GM20431 (cell line): ENCODE results near the gene ZNF804A.
"Not testable (repeated sequence)": the region's sequence is repeated elsewhere in the genome, so short reads cannot be mapped to it uniquely, and the experiment has no call there.

Source experiments
- in situ Hi-C: fragments of 300-500 bp; cut with MseI, MboI; formaldehyde crosslinking; loops from one replicate; pipeline ENCODE4 v1.15.0; 2020; ENCODE audit warnings: low sequenced_read_pairs; ENCODE audit not compliant: unreplicated experiment

The ZNF804A gene

GRCh38 chr2:184793176-184793575 is 194.8 kb downstream of the ZNF804A start:
- in situ Hi-C loops: no loop called here

- in situ Hi-C loops: no loop called here
These were observed 201.1 kb downstream of the ZNF804A start for GRCh38 chr2:184799379-184799778.

DNA sequence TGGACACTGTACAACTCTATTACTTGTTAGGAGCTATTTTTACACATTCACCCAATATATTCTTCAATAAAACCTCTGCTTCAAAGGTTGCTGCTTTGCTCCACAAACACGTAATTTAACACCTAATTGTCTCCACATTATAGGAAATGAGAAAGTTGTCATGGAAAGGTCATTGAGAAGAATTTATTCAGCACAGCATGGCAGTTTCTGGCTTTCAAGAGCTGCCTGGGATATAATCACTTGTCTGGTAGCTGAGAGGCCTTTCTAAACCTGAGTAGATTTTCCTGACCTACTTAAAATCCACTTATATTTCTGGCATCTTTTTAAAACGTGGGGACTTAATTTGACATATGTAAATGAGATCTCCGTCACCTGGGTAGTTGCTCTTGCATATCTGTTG is 216.1 kb downstream of the ZNF804A start:
- in situ Hi-C loops: no loop called here

DNA sequence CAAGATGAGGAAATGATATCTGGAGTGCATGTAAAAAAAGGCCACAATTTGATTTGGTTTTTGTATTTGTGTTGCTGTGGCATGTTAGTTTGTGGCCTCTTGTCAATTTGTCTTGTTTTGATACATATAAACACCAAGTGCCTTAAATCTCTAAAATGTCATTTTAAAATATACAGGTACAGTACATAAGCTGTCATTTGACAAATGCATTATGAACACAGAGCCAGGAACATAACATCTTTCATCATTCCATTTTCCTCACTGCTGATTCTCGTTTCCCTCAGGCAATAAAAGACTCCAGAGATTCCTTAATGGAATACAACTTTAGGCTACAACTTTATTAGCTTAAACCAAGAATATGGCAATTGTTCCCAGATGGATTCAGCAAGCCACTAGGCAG is 217.5 kb downstream of the ZNF804A start:
- in situ Hi-C loops: no loop called here

GRCh38 chr2:184824597-184824996 is 226.3 kb downstream of the ZNF804A start:
- in situ Hi-C loops: no loop called here

GRCh38 chr2:184830531-184830930 is 232.2 kb downstream of the ZNF804A start:
- in situ Hi-C loops: no loop called here

DNA sequence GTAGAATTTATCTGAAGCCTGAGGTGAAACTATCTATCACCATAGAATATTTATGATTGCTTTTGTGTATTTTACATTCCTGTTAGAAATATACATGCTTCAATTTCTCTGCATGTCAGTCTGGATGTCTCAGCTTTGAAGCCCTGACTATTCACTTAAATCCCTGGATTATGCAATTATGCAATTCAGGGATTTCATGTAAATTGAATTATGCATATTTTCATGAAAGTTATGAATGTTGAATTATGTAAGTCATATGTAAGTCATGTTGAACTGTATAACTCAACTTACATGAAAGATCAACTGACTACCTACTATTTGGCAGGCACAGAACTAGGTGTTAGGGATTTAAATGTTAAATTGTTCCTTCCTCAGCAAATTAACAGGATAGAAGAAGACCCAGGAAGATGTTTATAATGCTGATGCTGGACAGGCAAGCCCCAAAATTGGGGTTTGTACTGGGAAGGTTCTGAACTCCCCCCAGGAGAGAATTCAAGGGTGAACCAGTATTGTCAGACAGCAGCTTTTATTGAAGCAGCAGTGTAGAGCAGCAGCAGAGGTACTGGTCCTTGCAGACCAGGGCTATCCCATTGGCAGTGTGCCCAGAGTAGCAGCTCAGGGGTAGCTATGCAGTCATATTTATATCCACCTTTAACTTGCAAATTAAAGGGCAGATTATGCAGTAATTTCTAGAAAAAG is 236.5 kb downstream of the ZNF804A start:
- in situ Hi-C loops: no loop called here

- in situ Hi-C loops: no loop called here
These were observed 237.0 kb downstream of the ZNF804A start for GRCh38 chr2:184835398-184835715.

DNA sequence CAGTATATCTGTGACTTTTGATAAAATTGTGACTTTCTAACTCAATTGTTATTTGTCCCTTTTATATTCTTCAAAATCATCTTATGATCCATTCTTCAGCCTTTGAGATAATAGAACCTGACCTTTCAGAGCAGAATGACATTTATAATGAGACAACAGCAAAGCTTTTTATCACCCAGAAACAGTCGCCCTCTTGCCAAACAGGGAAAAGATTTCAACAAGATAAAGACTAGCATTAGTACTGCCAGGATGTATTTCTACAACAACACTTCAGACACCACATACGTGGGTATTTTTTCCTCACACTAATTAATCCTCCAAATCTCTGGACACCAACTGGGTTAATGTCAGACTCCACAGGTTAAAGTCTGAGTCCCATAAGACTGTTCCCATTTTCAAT is 249.0 kb downstream of the ZNF804A start:
- in situ Hi-C loops: no loop called here

GRCh38 chr2:184849516-184849915 is 251.2 kb downstream of the ZNF804A start:
- in situ Hi-C loops: no loop called here

DNA sequence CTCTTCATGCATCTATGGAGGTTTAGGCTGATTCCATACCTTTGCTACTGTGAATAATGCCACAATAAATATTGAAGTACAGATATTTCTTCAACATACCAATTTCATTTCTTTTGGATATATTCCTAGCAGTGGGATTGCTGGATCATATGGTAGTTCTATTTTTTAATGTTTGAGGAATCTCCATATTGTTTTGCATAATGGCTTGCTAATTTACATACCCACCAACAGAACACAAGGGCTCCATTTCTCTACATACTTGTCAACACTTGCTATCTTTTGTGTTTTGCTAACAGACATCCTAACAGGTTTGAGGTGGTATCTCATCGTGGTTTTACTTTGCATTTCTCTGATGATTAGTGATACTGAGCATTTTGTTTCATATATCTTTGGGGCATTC is 253.2 kb downstream of the ZNF804A start:
- in situ Hi-C loops: no loop called here

DNA sequence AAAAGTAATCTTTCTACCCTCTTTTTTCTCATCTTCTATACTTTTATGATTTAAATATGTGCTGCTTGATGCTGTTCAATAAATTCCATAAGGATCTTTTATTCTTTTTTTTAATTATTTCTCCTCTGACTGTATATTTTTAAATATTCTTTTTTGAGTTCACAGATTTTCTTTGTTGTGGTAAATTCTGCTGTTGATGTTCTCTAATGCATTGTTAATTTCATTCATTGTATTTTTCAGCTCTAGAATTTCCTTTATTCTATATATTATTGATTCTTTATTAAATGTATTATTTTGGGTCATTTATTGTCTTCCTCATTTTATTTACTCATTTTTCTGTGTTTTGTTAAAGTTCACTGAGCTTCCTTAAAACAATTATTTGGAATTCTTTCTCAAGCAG is 260.9 kb downstream of the ZNF804A start:
- in situ Hi-C loops: no loop called here

DNA sequence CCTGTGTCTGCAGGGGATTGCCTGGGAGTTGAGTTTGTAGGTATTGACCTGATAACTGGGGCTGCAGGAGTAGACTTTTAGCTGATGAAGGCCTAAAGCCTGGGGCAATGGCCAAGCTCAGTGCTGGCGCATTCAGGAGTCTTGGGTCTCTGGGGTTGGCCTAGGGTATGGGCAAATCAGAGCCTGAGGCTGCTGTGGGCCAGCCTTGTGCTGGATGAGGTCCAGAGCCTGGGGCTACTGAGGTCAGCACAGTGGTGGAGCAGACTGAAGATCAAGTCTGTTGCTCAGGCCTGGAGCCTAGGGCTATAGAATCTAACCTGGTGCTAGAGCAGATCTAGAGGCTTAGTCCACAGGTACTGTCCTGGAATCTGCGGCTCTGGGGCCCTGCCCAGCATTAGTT is 262.4 kb downstream of the ZNF804A start:
- in situ Hi-C loops: no loop called here

DNA sequence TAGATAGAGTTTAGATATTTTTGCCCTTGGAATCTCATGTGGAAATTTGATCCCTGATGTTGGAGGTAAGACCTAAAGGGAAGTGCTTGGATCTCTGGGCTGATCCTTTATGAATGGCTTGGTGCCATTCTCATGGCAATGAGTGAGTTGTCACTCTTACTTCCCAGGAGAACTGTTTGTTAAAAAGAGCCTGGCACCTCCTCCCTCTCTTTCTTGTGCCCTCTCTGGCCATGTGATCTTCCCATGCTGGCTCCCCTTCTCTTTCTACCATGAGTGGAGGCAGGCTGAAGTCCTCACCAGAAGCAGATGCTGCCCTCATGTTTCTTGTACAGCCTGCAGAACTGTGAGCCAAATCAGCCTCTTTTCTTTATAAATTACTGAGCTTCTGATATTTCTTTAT is 276.9 kb downstream of the ZNF804A start:
- in situ Hi-C loops: no loop called here

- in situ Hi-C loops: no loop called here
These were observed 277.6 kb downstream of the ZNF804A start for GRCh38 chr2:184875911-184876310.

GRCh38 chr2:184877909-184878308 is 279.6 kb downstream of the ZNF804A start:
- in situ Hi-C loops: no loop called here

DNA sequence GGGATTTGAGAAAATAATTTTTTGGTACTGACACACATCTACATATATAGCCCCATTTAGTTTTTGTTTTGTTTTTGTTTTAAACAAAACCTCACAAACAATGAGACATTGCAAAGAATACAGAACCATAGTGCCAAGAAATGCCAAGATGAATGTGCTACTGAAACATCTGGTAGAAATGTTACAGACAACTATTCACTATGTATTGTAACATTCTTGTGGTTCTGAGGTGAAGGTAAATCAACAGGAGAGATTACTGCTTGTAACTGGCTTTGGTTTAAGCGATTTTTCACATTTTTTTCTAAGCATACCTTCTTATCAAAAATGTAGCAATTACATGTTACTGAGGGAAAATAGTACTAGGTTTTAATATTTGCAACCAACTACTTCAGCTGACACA is 281.3 kb downstream of the ZNF804A start:
- in situ Hi-C loops: no loop called here

DNA sequence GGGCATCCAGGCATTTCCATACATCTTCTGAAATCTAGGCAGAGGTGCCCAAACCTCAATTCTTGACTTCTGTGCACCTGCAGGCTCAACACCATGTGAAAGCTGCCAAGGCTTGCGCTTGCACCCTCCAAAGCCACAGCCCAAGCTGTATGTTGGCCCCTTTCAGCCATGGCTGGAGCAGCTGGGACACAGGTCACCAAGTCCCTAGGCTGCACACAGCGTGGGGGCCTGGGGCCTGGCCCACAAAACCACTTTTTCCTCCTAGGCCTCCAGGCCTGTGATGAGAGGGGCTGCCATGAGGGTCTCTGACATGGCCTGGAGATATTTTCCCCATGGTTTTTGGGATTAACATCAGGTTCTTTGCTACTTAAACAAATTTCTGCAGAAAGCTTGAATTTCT is 288.3 kb downstream of the ZNF804A start:
- in situ Hi-C loops: not testable (repeated sequence)

DNA sequence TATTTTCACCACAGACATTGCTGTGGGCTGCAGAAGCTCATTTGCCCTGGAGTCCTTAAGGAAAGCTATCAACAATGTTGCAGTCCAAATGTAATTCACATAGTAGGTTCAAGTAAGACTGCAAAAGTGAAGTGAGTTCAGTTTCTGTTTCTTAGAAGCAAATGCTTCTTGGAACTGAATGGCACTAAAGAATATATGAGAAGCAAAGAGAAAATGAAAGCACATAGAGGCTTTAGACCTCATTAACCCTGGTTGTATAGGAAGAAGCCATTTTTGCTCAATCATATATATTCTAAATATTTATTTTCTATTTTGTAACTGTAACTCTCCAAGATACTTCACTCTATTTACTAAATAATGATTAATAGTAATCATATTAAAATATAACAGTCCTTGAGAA is 292.0 kb downstream of the ZNF804A start:
- in situ Hi-C loops: no loop called here

- in situ Hi-C loops: no loop called here
These were observed 306.7 kb downstream of the ZNF804A start for GRCh38 chr2:184904991-184905390.

DNA sequence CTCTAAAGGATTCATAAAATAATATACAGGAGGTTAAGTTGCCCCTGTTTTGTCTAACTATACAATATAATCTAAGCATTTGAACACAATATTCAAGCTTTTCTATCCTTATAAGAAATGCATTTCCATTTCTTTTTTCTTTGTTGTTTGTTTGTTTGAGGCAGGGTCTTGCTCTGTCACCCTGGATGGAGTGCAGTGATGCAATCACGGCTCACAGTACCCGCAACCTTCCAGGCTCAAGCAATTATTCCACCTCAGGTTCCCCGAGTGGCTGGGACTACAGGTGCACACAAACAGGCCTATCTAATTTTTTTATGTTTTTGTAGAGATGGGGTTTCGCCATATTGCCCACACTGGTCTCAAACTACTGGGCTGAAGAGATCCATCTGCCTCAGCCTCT is 307.8 kb downstream of the ZNF804A start:
- in situ Hi-C loops: no loop called here

- in situ Hi-C loops: no loop called here
These were observed 308.4 kb downstream of the ZNF804A start for GRCh38 chr2:184906709-184907108.

DNA sequence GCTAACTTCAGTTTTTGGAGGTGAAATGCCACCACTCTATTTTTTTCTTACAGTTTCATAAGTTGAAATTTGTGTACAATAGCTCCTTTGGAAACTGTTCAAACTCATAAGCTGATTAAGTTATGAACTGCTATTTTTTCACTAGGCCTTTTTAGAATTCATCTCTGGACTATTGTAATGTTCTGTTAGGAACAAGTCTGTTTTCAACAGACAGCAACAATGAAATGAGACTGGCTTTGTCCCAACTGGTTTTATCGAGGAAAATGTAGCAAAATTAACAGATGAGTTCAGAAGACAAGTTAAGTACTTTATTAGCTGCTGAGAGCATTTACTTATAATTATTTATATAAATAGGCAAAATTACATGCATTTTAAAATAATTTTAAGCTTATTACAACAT is 310.6 kb downstream of the ZNF804A start:
- in situ Hi-C loops: no loop called here
